SK-N-SH treated with all-trans-retinoic acid at 6 μM for 48 hours (cell line): ENCODE results near the gene LMTK2.

ENCODE experiments used
- CREB5 ChIP-seq: fragments of 250-450 bp; sonication (Bioruptor Pico); IDR thresholded peaks from 2 replicates; pipeline ENCODE4 v1.5.1; 2020; ENCODE audit warnings: low read depth, mild to moderate bottlenecking, moderate library complexity
- CSDC2 ChIP-seq: fragments of 250-450 bp; sonication (Bioruptor Pico); IDR thresholded peaks from 2 replicates; pipeline ENCODE4 v1.5.0; 2020; ENCODE audit warnings: mild to moderate bottlenecking, moderate library complexity
- PATZ1 ChIP-seq: fragments of 250-450 bp; sonication (Bioruptor Pico); IDR thresholded peaks from 2 replicates; pipeline ENCODE4 v1.8.0; 2020; ENCODE audit warnings: mild to moderate bottlenecking, moderate library complexity, borderline replicate concordance
- TSHZ2 ChIP-seq: fragments of 250-450 bp; sonication (Bioruptor Pico); IDR thresholded peaks from 2 replicates; pipeline ENCODE4 v1.5.0; 2020; ENCODE audit warnings: mild to moderate bottlenecking, moderate library complexity
- ZFP3 ChIP-seq: fragments of 250-450 bp; sonication (Bioruptor Pico); IDR thresholded peaks from 2 replicates; pipeline ENCODE4 v1.5.0; 2020; ENCODE audit warnings: mild to moderate bottlenecking, moderate library complexity
- ZFP30 ChIP-seq: fragments of 450-650 bp; formaldehyde crosslinking; IDR thresholded peaks from 2 replicates; pipeline ENCODE4 v1.5.0; 2022; ENCODE audit warnings: mild to moderate bottlenecking, moderate library complexity
- ZNF565 ChIP-seq: fragments of 450-650 bp; formaldehyde crosslinking; conservative IDR thresholded peaks from 2 replicates; pipeline ENCODE4 v1.5.0; 2020; ENCODE audit warnings: low read depth, mild to moderate bottlenecking, moderate library complexity
- ZNF70 ChIP-seq: fragments of 450-650 bp; formaldehyde crosslinking; IDR thresholded peaks from 2 replicates; pipeline ENCODE4 v1.5.0; 2020; ENCODE audit warnings: mild to moderate bottlenecking, moderate library complexity
- TF ChIP-seq, protein P1 (sequence below): fragments of 250-450 bp; sonication (Bioruptor Pico); IDR thresholded peaks from 2 replicates; pipeline ENCODE4 v1.5.1; 2021; ENCODE audit warnings: mild to moderate bottlenecking, moderate library complexity

DNA sequence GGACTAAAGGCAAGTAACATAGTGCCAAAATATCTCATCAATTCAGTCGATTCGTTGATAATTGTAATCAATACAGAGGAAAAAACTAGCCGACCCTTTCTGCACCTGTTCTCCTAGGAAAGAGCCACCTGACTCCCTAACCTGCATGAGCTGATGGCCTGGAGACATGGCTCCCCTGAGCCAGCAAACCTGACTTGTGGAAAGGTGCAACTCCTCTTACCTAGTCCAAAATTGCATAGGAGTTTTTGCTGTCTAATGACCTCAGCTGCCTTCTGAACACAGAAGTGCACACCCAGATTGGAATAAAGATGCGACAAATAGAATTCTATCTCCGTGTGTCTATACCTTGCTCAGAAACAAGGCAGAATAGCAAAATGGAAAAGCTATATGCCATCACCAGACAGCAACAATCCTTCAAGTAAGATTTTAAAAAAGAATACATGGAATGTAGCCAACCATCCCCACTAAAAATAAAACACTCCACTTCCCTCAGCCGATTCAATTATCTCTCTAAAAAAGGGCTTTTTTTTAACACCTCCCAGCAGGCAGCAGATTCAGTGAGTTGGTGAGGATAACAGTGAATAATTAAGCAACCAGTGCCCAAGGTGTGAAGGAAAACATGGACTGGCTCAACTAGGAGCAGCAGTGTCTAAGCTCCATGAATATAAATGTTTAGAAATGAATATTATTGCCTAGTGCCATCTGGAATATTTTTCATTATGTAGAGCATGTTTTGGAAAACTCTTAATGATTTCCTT lies 26.6 kb upstream of the LMTK2 start:
- TF ChIP-seq ZNF70 (CRISPR knock-in tag) (no peak), PATZ1 (no peak), ZFP3 (no peak), CREB5 (CRISPR knock-in tag) (no peak), TSHZ2 (CRISPR knock-in tag) (no peak), ZFP30 (CRISPR knock-in tag) (no peak), CSDC2 (CRISPR knock-in tag) (no peak), ZNF565 (CRISPR knock-in tag) (no peak)
- TF ChIP-seq, protein P1, sequence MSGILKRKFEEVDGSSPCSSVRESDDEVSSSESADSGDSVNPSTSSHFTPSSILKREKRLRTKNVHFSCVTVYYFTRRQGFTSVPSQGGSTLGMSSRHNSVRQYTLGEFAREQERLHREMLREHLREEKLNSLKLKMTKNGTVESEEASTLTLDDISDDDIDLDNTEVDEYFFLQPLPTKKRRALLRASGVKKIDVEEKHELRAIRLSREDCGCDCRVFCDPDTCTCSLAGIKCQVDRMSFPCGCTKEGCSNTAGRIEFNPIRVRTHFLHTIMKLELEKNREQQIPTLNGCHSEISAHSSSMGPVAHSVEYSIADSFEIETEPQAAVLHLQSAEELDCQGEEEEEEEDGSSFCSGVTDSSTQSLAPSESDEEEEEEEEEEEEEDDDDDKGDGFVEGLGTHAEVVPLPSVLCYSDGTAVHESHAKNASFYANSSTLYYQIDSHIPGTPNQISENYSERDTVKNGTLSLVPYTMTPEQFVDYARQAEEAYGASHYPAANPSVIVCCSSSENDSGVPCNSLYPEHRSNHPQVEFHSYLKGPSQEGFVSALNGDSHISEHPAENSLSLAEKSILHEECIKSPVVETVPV = no peak
